Keratinocyte (primary cell): ENCODE measurements around the gene GRAP. TPM values are rescaled to one million over a fixed set of nuclear protein-coding genes. Genes with fewer than 3 reads are reported as not detected.
A peak's percentile ranks its signal among the peaks of the same experiment; 100 is the strongest.

ENCODE experiments used
- DNase-seq: peaks from one replicate; pipeline ENCODE4 v3.0.0-alpha.2; 2011; ENCODE audit warnings: low read depth, missing footprints, low spot score
- FAIRE-seq: peaks from 2 replicates; lab custom pipeline; 2011; peaks lifted over from hg19 to GRCh38; lab: Jason Lieb, UNC
- H2AFZ ChIP-seq: 2 replicates; pipeline ENCODE4 v1.6.0; 2012; ENCODE audit warnings: low read length, control low read depth, inconsistent platforms; ENCODE audit not compliant: control insufficient read depth
- H3K27ac ChIP-seq: 2 replicates; pipeline ENCODE4 v1.5.1; 2011; ENCODE audit warnings: low read length; ENCODE audit not compliant: control insufficient read depth, insufficient read depth
- H3K27me3 ChIP-seq: 3 replicates; pipeline ENCODE4 v1.6.0; 2011; ENCODE audit warnings: low read length; ENCODE audit not compliant: control insufficient read depth, insufficient read depth; ENCODE audit errors: extremely low read depth
- H3K36me3 ChIP-seq, 2 experiments: 2 replicates in 1 of 2; 3 replicates in 1 of 2; pipeline ENCODE4 v1.5.1; 2011; ENCODE audit warnings: low read length in 2 of 2, mild to moderate bottlenecking in 1 of 2; ENCODE audit not compliant: control insufficient read depth in 2 of 2, insufficient read depth in 2 of 2; ENCODE audit errors: extremely low read depth in 1 of 2
- H3K4me1 ChIP-seq: 3 replicates; pipeline ENCODE4 v1.5.1; 2011; ENCODE audit warnings: low read length; ENCODE audit not compliant: control insufficient read depth, insufficient read depth; ENCODE audit errors: extremely low read depth
- H3K4me2 ChIP-seq: 3 replicates; pipeline ENCODE4 v1.6.0; 2011; ENCODE audit warnings: low read depth, low read length; ENCODE audit not compliant: control insufficient read depth, insufficient read depth; ENCODE audit errors: extremely low read depth
- H3K4me3 ChIP-seq, 3 experiments: fragments of 200-600 bp in 1 of 3; sonication (generic) in 1 of 3; 2 replicates in 2 of 3; 3 replicates in 1 of 3; pipeline ENCODE4 v1.5.1; 2011 to 2016; ENCODE audit warnings: low read length in 3 of 3, mild to moderate bottlenecking in 3 of 3, control low read depth in 2 of 3, inconsistent platforms in 1 of 3, low read depth in 1 of 3, mixed read lengths in 1 of 3, mixed run types in 1 of 3, moderate library complexity in 1 of 3; ENCODE audit not compliant: control insufficient read depth in 2 of 3, insufficient read depth in 2 of 3; ENCODE audit errors: extremely low read depth in 1 of 3
- H3K79me2 ChIP-seq: 2 replicates; pipeline ENCODE4 v1.6.0; 2012; ENCODE audit warnings: low read length; ENCODE audit not compliant: control insufficient read depth, insufficient read depth
- H3K9ac ChIP-seq: 3 replicates; pipeline ENCODE4 v1.6.0; 2011; ENCODE audit warnings: low read length; ENCODE audit not compliant: control insufficient read depth, insufficient read depth; ENCODE audit errors: extremely low read depth
- H3K9me1 ChIP-seq: 3 replicates; pipeline ENCODE4 v1.6.0; 2011; ENCODE audit warnings: low read length; ENCODE audit not compliant: control insufficient read depth, insufficient read depth; ENCODE audit errors: extremely low read depth
- H3K9me3 ChIP-seq: 2 replicates; pipeline ENCODE4 v1.5.1; 2012; ENCODE audit warnings: low read depth, low read length; ENCODE audit not compliant: control insufficient read depth
- H4K20me1 ChIP-seq: 3 replicates; pipeline ENCODE4 v1.6.0; 2011; ENCODE audit warnings: low read length; ENCODE audit not compliant: control insufficient read depth, insufficient read depth; ENCODE audit errors: extremely low read depth
- CTCF ChIP-seq, 3 experiments: IDR thresholded peaks in 1 of 3; conservative IDR thresholded peaks in 1 of 3; optimal IDR thresholded peaks in 1 of 3; 2 replicates in 2 of 3; 3 replicates in 1 of 3; pipeline versions ENCODE3 to v1.5.1; 2011; ENCODE audit warnings: low read length in 3 of 3, mild to moderate bottlenecking in 3 of 3, moderate library complexity in 2 of 3, control low read depth in 1 of 3, inconsistent platforms in 1 of 3; ENCODE audit not compliant: insufficient read depth in 2 of 3; ENCODE audit errors: extremely low read depth in 1 of 3
- EZH2 ChIP-seq: IDR thresholded peaks from one replicate; pipeline ENCODE4 v1.6.1; 2012; ENCODE audit warnings: inconsistent platforms, mild to moderate bottlenecking, low read length, moderate library complexity
- dilution Hi-C: fragments of 300-500 bp; cut with MboI; formaldehyde crosslinking; loops from one replicate; pipeline ENCODE4 v1.7.0; 2020; ENCODE audit warnings: low sequenced_read_pairs; ENCODE audit not compliant: extremely low pct_ligation_motif_present
- polyA plus RNA-seq, 5 experiments: library from polyadenylated mRNA; depleted of rRNA in 3 of 5; stranded (reverse) in 3 of 5; stranded (forward) in 1 of 5; unstranded in 1 of 5; fragments of >200 nt; gene quantifications; 1 replicate in 1 of 5; 2 replicates in 3 of 5; 3 replicates in 1 of 5; pipeline versions ENCODE4 v1.2.1 to v1.2.3, GENCODE V29; 2011 to 2012; ENCODE audit warnings: missing spikeins in 2 of 5, low read depth in 1 of 5, low replicate concordance in 1 of 5

Gene GRAP
- polyA plus RNA-seq, 1 donor (not counting 4 experiments of a cell fraction or from before 2014, with no cell fraction given) = 0.03 TPM

GRCh38 chr17:18992454-18993130 is 54.2 kb downstream of the GRAP start:
- Histone ChIP-seq H3K79me2 (peaks cover 94% of the 10 kb centered on the region), H3K4me1 (peaks cover 58% of the 10 kb centered on the region), H3K9me1 (peaks cover 4% of the 10 kb centered on the region), H3K9ac (no peak overlapping the region), H3K4me3 (no peak overlapping the region), H2AFZ (no peak overlapping the region), H3K27me3 (no peaks in the 10 kb centered on the region), H4K20me1 (peaks cover 62% of the 10 kb centered on the region), H3K36me3 (peaks cover 21 to 50% of the 10 kb centered on the region in 2 experiments), H3K9me3 (no peaks in the 10 kb centered on the region), H3K27ac (no peak overlapping the region), H3K4me2 (no peak overlapping the region)
- dilution Hi-C loops = no loop called here
- TF ChIP-seq CTCF (optimal IDR thresholded peaks at IDR 0.05 in 1 of 3, IDR thresholded peaks at IDR 0.05 in 1 of 3, conservative IDR thresholded peaks at IDR 0.05 in 1 of 3; ENCODE audit: extremely low read depth in 1 of 3, insufficient read depth in 2 of 3, low read length in 3 of 3) = no peak
- TF ChIP-seq EZH2 = no peak
- DNase-seq (no peak), FAIRE-seq (peak; percentile 85)

GRCh38 chr17:18991531-18992315 is 55.0 kb downstream of the GRAP start:
- TF ChIP-seq EZH2 = no peak
- no peak for TF ChIP-seq CTCF (optimal IDR thresholded peaks at IDR 0.05 in 1 of 3, IDR thresholded peaks at IDR 0.05 in 1 of 3, conservative IDR thresholded peaks at IDR 0.05 in 1 of 3; ENCODE audit: extremely low read depth in 1 of 3, insufficient read depth in 2 of 3, low read length in 3 of 3)
- H3K9me3 ChIP-seq = no peaks in the 10 kb centered on the region
- FAIRE-seq = no peak
- no peak overlapping the region for H3K4me3 ChIP-seq
- H2AFZ ChIP-seq = no peak overlapping the region
- no peak overlapping the region for H3K27ac ChIP-seq
- peaks cover 25 to 47% of the 10 kb centered on the region in 2 experiments for H3K36me3 ChIP-seq
- dilution Hi-C loops = no loop called here
- no peak for DNase-seq
- H3K4me1 ChIP-seq = peaks cover 56% of the 10 kb centered on the region
- H4K20me1 ChIP-seq = peaks cover 56% of the 10 kb centered on the region
- H3K9me1 ChIP-seq = peaks cover 4% of the 10 kb centered on the region
- no peak overlapping the region for H3K4me2 ChIP-seq
- H3K27me3 ChIP-seq = no peaks in the 10 kb centered on the region
- peaks cover 85% of the 10 kb centered on the region for H3K79me2 ChIP-seq
- H3K9ac ChIP-seq = no peak overlapping the region
